HCT116 (cell line): ENCODE results near the gene RCL1. TPM values are rescaled to one million over a fixed set of nuclear protein-coding genes. Genes with fewer than 3 reads are reported as not detected.

Experiments used
- ATAC-seq: fragments of 200-7000 bp; cut with Tn5 transposase; 2 replicates; pipeline ENCODE4 v1.9.1; 2020; ENCODE audit warnings: mild to moderate bottlenecking, moderate library complexity
- BruUV-seq: library from RNA; stranded (reverse); fragments of 400-500 nt; replicated peaks from 2 replicates; lab custom pipeline; 2021; lab: Mats Ljungman, UMichigan
- CTCF ChIA-PET: fragments of 300-600 bp; sonication (Branson Sonifier 250); formaldehyde crosslinking; loops from one replicate; lab custom pipeline; 2021; ENCODE audit warnings: antibody characterized with exemption; lab: Charles Lee
- POLR2A ChIA-PET: fragments of 300-600, 350-600 bp; sonication (Branson Sonifier 250); formaldehyde crosslinking; loops from one replicate; lab custom pipeline; 2021; ENCODE audit warnings: antibody characterized with exemption; lab: Charles Lee
- RAD21 ChIA-PET, 2 experiments: fragments of 300-600 bp; sonication (Branson Sonifier 250); formaldehyde crosslinking; loops; one replicate each; lab custom pipeline; 2023; ENCODE audit warnings: low total read pairs in 2 of 2; ENCODE audit not compliant: uncharacterized antibody in 2 of 2, unreplicated experiment in 2 of 2, low non-redundant PET in 1 of 2; lab: Charles Lee
- DNase-seq: peaks from one replicate; pipeline ENCODE4 v3.0.0-alpha.2; 2010; ENCODE audit warnings: low read depth, low spot score
- H2AFZ ChIP-seq: fragments of 200-600 bp; shearing (Covaris generic), sonication (generic); 2 replicates; pipeline ENCODE4 v1.6.1; 2017; ENCODE audit warnings: low read depth, mixed run types, mixed read lengths, antibody characterized with exemption, low read length; ENCODE audit not compliant: poor library complexity, severe bottlenecking
- H3K27ac ChIP-seq: 2 replicates; pipeline ENCODE4 v1.5.1; 2012; ENCODE audit warnings: low read depth, low read length
- H3K27me3 ChIP-seq: fragments of 200-600 bp; sonication (generic); 2 replicates; pipeline ENCODE4 v1.6.1; 2016; ENCODE audit warnings: mixed run types, low read length, mixed read lengths; ENCODE audit not compliant: insufficient read depth
- H3K36me3 ChIP-seq, 2 experiments: fragments of 200-500 bp in 1 of 2; fragments of 200-600 bp in 1 of 2; sonication (Bioruptor generic) in 1 of 2; sonication (generic) in 1 of 2; 2 replicates each; pipeline versions ENCODE4 v1.5.1 to v1.6.1; 2014 to 2016; ENCODE audit warnings: low read length in 2 of 2, inconsistent platforms in 1 of 2, mixed read lengths in 1 of 2, mixed run types in 1 of 2; ENCODE audit not compliant: insufficient read depth in 2 of 2, control insufficient read depth in 1 of 2
- H3K4me1 ChIP-seq, 2 experiments: fragments of 200-600 bp in 1 of 2; sonication (generic) in 1 of 2; 2 replicates each; pipeline versions ENCODE4 v1.5.1 to v1.6.1; 2012 to 2017; ENCODE audit warnings: low read length in 2 of 2, inconsistent platforms in 1 of 2, mild to moderate bottlenecking in 1 of 2, mixed read lengths in 1 of 2, mixed run types in 1 of 2, moderate library complexity in 1 of 2; ENCODE audit not compliant: insufficient read depth in 2 of 2, control insufficient read depth in 1 of 2
- H3K4me2 ChIP-seq: fragments of 200-600 bp; sonication (generic); 2 replicates; pipeline ENCODE4 v1.6.1; 2017; ENCODE audit warnings: mixed run types, low read length, mixed read lengths
- H3K4me3 ChIP-seq, 2 experiments: fragments of 200-600 bp in 1 of 2; sonication (generic) in 1 of 2; replicated peaks in 1 of 2; 2 replicates each; pipeline ENCODE4 v1.5.1; 2011 to 2016; ENCODE audit warnings: low read length in 2 of 2, control low read depth in 1 of 2, low read depth in 1 of 2, mild to moderate bottlenecking in 1 of 2, mixed read lengths in 1 of 2, mixed run types in 1 of 2
- H3K79me2 ChIP-seq: fragments of 200-600 bp; sonication (generic); 2 replicates; pipeline ENCODE4 v1.6.1; 2017; ENCODE audit warnings: mild to moderate bottlenecking, mixed run types, low read length, moderate library complexity, mixed read lengths; ENCODE audit not compliant: insufficient read depth
- H3K9ac ChIP-seq: fragments of 200-600 bp; sonication (generic); 2 replicates; pipeline ENCODE4 v1.6.1; 2016; ENCODE audit warnings: low read length, mixed read lengths
- H3K9me2 ChIP-seq: fragments of 200-600 bp; sonication (generic), shearing (Covaris generic); 2 replicates; pipeline ENCODE4 v1.6.1; 2017; ENCODE audit warnings: mixed run types, mild to moderate bottlenecking, moderate library complexity; ENCODE audit not compliant: insufficient read depth
- H3K9me3 ChIP-seq, 2 experiments: fragments of 200-500 bp in 1 of 2; fragments of 200-600 bp in 1 of 2; sonication (Bioruptor generic) in 1 of 2; sonication (generic) in 1 of 2; 2 replicates each; pipeline ENCODE4 v1.6.1; 2014 to 2017; ENCODE audit warnings: low read length in 2 of 2, mixed read lengths in 2 of 2, inconsistent platforms in 1 of 2, low read depth in 1 of 2, mild to moderate bottlenecking in 1 of 2, mixed run types in 1 of 2, moderate library complexity in 1 of 2; ENCODE audit not compliant: control insufficient read depth in 1 of 2, insufficient read depth in 1 of 2
- H4K20me1 ChIP-seq: fragments of 200-600 bp; sonication (generic), shearing (Covaris generic); 2 replicates; pipeline ENCODE4 v1.6.1; 2017; ENCODE audit warnings: mixed run types, mild to moderate bottlenecking, moderate library complexity; ENCODE audit not compliant: insufficient read depth
- CTCF ChIP-seq, 3 experiments: fragments of 200-600 bp in 1 of 3; sonication (generic) in 1 of 3; IDR thresholded peaks in 2 of 3; conservative IDR thresholded peaks in 1 of 3; 2 replicates each; pipeline ENCODE4 v1.5.1; 2012 to 2017; ENCODE audit warnings: low read depth in 2 of 3, low read length in 2 of 3, antibody characterized with exemption in 1 of 3, borderline replicate concordance in 1 of 3, control low read depth in 1 of 3, mild to moderate bottlenecking in 1 of 3, mixed read lengths in 1 of 3, mixed run types in 1 of 3, moderate library complexity in 1 of 3; ENCODE audit not compliant: insufficient read depth in 1 of 3
- ELF1 ChIP-seq: IDR thresholded peaks from 2 replicates; pipeline ENCODE4 v1.6.1; 2012; ENCODE audit warnings: low read depth, borderline replicate concordance
- EZH2 ChIP-seq: fragments of 200-600 bp; sonication (generic); IDR thresholded peaks from 2 replicates; pipeline ENCODE4 v1.6.1; 2017; ENCODE audit warnings: antibody characterized with exemption, mixed run types
- JUND ChIP-seq: IDR thresholded peaks from 2 replicates; pipeline ENCODE4 v1.6.1; 2012
- MAX ChIP-seq: IDR thresholded peaks from 2 replicates; pipeline ENCODE4 v1.6.1; 2012
- RAD21 ChIP-seq: IDR thresholded peaks from 2 replicates; pipeline ENCODE4 v1.6.1; 2012; ENCODE audit warnings: low read depth, mild to moderate bottlenecking
- SIN3A ChIP-seq: IDR thresholded peaks from 2 replicates; pipeline ENCODE4 v1.6.1; 2012; ENCODE audit warnings: low read depth
- SRF ChIP-seq: IDR thresholded peaks from 2 replicates; pipeline ENCODE4 v1.6.1; 2012; ENCODE audit warnings: low read depth
- YY1 ChIP-seq: IDR thresholded peaks from 2 replicates; pipeline ENCODE4 v1.6.1; 2011; ENCODE audit warnings: low read length, low read depth, moderate library complexity, mild to moderate bottlenecking; ENCODE audit not compliant: insufficient replicate concordance; ENCODE audit errors: extremely low read depth
- ZNF274 ChIP-seq: fragments of 200-500 bp; sonication (Bioruptor generic); IDR thresholded peaks from 2 replicates; pipeline ENCODE4 v1.6.1; 2014; ENCODE audit warnings: mild to moderate bottlenecking, low read depth, low read length, inconsistent platforms
- intact Hi-C: fragments of 100-400 bp; cut with micrococcal nuclease; formaldehyde crosslinking; loops from 2 replicates; pipeline ENCODE4 v1.10.0; 2022
- total RNA-seq: library from RNA; stranded (reverse); gene quantifications from one replicate; pipeline ENCODE4 v1.2.1, GENCODE V29; 2021; ENCODE audit not compliant: unreplicated experiment
- TF ChIP-seq, protein P1 (sequence below): IDR thresholded peaks from 2 replicates; pipeline ENCODE4 v1.6.1; 2012; ENCODE audit warnings: low read depth

The RCL1 gene
- total RNA-seq, 1 experiment from 2014 or later, result 29.9 TPM

DNA sequence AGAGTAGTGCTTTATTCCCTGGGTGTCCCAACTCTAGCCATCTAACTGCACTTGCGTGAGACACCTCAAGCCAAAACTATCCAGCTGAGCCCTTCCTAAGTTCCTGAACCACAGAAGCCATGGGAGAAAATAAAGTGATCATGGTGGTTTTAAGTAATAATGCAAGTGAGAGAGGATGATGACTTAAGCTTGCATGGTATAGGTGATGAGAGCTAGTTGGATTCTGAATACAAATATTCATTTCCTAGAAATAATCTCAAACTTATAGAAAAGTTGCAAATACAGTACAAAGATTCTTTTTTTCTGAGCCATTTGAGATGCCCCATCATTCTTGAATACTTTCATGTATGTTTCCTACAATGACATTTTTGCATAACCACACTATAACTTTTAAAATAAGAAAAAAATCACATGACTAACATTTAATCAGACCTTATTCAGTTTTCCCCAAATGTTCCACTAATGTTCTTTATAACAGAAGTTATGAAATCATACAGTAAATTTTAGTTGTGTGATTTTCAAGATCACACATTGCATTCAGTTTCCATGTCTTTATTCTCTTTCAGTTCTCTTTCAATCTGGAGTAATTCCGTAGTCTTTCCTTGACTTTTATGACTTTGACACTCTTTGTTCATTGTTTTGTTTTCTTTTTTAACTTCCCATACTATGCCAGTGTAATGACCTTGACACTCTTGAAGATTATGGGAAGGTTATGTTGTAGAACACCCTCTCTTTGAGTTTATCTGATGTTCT lies 46.3 kb upstream of the RCL1 start:
- no TSS peak for BruUV-seq
- RAD21 ChIA-PET, result no interaction called here
- Histone ChIP-seq H3K27me3 (no peaks in the 10 kb centered on the region), H3K9ac (no peak overlapping the region), H3K36me3 (no peaks in the 10 kb centered on the region), H3K9me3 (no peaks in the 10 kb centered on the region; a peak in 1 of 4 replicates), H3K9me2 (no peaks in the 10 kb centered on the region), H3K79me2 (no peaks in the 10 kb centered on the region), H3K4me2 (no peak overlapping the region), H3K4me3 (no peak overlapping the region), H3K27ac (no peak overlapping the region), H2AFZ (no peak overlapping the region), H3K4me1 (peaks cover 12 to 23% of the 10 kb centered on the region in 2 experiments), H4K20me1 (no peaks in the 10 kb centered on the region)
- ATAC-seq (no peak), DNase-seq (no peak)
- POLR2A ChIA-PET, result no interaction called here
- TF ChIP-seq ZNF274 (no peak), EZH2 (no peak), JUND (no peak), MAX (no peak), CTCF (IDR thresholded peaks at IDR 0.05 in 2 of 3, conservative IDR thresholded peaks at IDR 0.05 in 1 of 3; ENCODE audit: borderline replicate concordance in 1 of 3, insufficient read depth in 1 of 3, low read depth in 2 of 3, low read length in 2 of 3) (no peak), ELF1 (no peak), SRF (no peak), SIN3A (no peak), RAD21 (no peak), YY1 (no peak)
- TF ChIP-seq, protein P1, sequence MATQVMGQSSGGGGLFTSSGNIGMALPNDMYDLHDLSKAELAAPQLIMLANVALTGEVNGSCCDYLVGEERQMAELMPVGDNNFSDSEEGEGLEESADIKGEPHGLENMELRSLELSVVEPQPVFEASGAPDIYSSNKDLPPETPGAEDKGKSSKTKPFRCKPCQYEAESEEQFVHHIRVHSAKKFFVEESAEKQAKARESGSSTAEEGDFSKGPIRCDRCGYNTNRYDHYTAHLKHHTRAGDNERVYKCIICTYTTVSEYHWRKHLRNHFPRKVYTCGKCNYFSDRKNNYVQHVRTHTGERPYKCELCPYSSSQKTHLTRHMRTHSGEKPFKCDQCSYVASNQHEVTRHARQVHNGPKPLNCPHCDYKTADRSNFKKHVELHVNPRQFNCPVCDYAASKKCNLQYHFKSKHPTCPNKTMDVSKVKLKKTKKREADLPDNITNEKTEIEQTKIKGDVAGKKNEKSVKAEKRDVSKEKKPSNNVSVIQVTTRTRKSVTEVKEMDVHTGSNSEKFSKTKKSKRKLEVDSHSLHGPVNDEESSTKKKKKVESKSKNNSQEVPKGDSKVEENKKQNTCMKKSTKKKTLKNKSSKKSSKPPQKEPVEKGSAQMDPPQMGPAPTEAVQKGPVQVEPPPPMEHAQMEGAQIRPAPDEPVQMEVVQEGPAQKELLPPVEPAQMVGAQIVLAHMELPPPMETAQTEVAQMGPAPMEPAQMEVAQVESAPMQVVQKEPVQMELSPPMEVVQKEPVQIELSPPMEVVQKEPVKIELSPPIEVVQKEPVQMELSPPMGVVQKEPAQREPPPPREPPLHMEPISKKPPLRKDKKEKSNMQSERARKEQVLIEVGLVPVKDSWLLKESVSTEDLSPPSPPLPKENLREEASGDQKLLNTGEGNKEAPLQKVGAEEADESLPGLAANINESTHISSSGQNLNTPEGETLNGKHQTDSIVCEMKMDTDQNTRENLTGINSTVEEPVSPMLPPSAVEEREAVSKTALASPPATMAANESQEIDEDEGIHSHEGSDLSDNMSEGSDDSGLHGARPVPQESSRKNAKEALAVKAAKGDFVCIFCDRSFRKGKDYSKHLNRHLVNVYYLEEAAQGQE, result no peak
- CTCF ChIA-PET, result no interaction called here
- intact Hi-C loops, result no loop called here
